ENCODE data around the gene TMEM43.

TMEM43 gene

DNA sequence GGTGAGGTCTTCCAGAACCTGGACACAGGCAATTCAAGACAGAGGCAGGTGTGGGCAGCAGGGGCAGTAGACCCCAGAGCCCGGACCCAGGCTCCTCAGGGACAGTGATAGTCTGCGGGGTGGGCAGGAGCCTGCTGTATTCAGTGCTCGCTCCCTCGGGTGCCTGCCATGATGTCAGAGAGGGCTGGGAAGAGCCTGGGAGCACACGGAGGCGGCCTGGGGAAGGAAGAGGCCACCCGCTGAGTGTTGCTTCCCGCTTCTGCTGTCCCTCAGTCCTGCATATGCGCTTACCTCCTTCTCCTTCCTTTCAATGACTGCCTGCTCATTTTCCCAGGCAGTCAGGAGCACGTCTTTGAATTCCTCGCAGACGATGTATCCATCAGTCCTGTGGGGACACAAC is 22.8 kb downstream of the TMEM43 start:
- TF ChIP-seq, protein P1, sequence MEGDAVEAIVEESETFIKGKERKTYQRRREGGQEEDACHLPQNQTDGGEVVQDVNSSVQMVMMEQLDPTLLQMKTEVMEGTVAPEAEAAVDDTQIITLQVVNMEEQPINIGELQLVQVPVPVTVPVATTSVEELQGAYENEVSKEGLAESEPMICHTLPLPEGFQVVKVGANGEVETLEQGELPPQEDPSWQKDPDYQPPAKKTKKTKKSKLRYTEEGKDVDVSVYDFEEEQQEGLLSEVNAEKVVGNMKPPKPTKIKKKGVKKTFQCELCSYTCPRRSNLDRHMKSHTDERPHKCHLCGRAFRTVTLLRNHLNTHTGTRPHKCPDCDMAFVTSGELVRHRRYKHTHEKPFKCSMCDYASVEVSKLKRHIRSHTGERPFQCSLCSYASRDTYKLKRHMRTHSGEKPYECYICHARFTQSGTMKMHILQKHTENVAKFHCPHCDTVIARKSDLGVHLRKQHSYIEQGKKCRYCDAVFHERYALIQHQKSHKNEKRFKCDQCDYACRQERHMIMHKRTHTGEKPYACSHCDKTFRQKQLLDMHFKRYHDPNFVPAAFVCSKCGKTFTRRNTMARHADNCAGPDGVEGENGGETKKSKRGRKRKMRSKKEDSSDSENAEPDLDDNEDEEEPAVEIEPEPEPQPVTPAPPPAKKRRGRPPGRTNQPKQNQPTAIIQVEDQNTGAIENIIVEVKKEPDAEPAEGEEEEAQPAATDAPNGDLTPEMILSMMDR (IDR thresholded peaks at IDR 0.05; ENCODE audit: insufficient read depth, missing control alignments) = no peak
- FAIRE-seq (no peak), DNase-seq (ENCODE audit: insufficient read length, low spot score) (no peak)

GRCh38 chr3:14148041-14148985 is 23.5 kb downstream of the TMEM43 start:
- TF ChIP-seq, protein P1 (IDR thresholded peaks at IDR 0.05; ENCODE audit: insufficient read depth, missing control alignments) = no peak

DNA sequence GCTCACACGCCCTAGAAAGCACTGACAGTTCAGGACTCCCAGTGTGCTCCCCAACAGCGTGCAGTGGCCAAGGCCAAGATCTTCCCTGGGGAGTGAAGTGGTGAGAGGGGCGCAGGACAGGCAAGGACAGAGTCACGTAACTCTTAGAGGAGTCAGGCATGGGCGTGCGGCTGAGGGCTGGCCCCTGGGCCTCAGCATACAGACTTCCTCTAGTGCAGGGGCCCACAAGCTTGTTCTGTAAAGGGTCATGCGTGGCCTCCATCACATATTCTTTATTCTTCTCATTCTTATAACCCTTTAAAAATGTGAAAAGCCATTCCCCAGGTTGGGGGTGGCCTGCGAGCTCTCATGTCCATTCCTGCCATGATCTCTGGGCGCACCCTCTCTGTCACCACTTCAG is 25.2 kb downstream of the TMEM43 start:
- FAIRE-seq = no peak
- TF ChIP-seq, protein P1 (IDR thresholded peaks at IDR 0.05; ENCODE audit: insufficient read depth, missing control alignments) = no peak
- DNase-seq (ENCODE audit: insufficient read length, low spot score) = no peak

More at GRCh38 chr3:14148041-14148985, 23.5 kb downstream of the TMEM43 start:
- FAIRE-seq = no peak
- no peak for DNase-seq (ENCODE audit: insufficient read length, low spot score)

DNA sequence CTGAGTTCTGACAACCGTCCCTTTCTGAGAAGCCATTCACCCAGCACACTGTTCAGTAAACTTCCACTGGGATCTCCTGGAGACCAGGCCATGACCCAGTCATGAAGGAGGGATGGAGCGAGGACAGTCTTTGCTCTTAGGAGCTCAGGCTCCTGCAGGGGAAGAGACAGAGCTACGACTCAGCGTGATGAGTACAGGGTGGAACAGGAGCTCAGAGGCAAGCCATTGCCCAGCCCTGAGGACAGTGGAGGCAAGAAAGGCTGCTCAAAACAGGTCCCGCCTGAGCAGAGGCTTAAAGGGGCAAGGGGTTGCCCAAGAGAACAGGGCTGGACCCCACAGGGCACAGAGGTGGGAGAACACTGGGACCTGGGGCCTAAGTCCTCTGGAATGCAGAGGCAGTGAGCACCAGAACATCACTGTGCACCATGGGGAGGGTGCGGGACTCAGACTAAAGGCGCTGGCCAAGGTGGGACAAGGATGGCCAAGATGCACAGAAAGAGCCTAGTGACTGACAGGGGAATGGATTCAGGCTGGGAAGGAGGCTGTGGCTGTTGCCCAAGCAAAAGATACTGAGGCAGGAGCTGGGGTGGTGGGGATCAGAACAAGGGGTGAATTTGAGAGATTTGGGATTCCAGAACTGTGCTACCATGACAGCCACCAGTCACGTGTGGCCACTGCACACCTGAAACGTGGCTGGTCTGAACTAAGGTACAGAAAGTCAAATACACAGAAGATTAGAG is 25.8 kb downstream of the TMEM43 start:
- TF ChIP-seq, protein P1 (IDR thresholded peaks at IDR 0.05; ENCODE audit: insufficient read depth, missing control alignments) = no peak
- no peak for FAIRE-seq
- DNase-seq (ENCODE audit: insufficient read length, low spot score) = no peak

DNA sequence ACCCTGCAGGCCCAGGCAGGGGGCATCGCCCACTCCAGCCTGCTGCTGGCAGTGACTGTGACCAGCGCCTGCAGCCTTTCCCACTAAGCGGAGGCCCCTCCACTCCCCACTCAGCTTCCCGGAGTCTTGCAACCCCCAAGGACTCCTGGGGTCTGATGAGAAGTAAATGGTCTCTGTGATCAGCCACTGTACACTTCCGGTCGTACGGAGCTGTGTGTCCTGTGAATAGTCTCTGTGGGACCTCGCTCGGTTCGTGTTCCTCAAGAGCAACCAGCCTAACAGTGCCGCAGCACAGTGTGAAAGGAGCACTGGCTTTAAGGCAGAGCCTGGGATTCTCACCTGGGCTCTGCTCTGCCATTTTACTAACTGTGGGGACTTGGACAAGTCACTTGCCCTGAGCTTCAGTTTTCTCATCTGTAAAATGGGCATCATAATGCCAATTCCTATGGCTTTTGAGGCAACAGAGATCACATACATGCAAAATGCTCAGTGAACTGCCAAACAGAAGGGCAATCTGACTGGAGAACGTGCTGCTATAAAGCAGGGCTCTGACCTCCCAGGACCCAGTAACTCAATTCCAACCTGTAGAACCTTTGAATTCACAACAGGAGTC is 26.7 kb downstream of the TMEM43 start:
- FAIRE-seq = no peak
- TF ChIP-seq, protein P1 (IDR thresholded peaks at IDR 0.05; ENCODE audit: insufficient read depth, missing control alignments) = no peak
- no peak for DNase-seq (ENCODE audit: insufficient read length, low spot score)

DNA sequence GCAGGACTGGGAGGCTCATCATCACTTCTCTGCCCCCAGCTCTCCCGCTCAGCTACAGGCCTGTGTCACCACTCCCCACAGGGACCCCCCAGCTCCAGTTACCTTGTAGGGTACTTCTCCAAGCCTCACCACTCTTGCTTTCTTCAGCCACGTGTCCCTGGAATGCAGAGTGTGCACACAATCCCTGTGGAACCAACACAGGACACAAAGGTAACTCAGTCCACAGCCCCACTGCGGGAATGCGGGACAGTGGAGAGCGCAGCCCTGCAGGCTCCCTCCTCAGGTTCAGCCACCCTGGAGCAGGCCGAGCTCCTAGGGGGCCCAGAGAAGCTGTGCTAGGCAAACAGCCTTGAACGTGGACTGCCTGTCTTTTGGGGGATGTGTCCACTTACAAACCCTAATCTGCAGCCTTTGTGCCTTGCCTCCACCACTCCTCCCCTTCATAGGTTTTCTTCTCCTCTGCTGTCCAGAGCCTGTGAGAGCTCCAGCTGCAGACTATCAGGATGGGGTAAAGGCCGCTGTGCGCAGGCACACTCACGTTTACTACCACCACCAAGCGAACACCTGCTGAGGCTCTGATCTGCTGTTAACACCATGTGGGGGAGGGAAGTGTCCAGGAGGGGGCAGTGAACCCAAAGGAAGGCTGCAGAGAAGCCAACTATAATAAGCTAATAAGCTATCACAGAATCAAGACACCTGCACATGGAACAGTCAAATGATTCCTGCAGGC is 27.5 kb downstream of the TMEM43 start:
- FAIRE-seq (no peak), DNase-seq (ENCODE audit: insufficient read length, low spot score) (no peak)
- TF ChIP-seq, protein P1 (IDR thresholded peaks at IDR 0.05; ENCODE audit: insufficient read depth, missing control alignments) = peak; percentile 18
